Neural cell (in vitro differentiated cells): ENCODE measurements around the gene GET4. TPM values are rescaled to one million over a fixed set of nuclear protein-coding genes. Genes with fewer than 3 reads are reported as not detected.

Experiments
- H2AFZ ChIP-seq: fragments of 200-600, 300-800 bp; sonication (generic), shearing (Covaris generic); 2 replicates; pipeline ENCODE4 v1.6.0; 2014; ENCODE audit warnings: low read depth, mild to moderate bottlenecking, antibody characterized with exemption, low read length, moderate library complexity
- H3F3A ChIP-seq: fragments of 200-600 bp; shearing (Covaris generic); 2 replicates; pipeline ENCODE4 v1.6.1; 2016; ENCODE audit warnings: mild to moderate bottlenecking, moderate library complexity, mixed read lengths, antibody characterized with exemption, low read length; ENCODE audit not compliant: insufficient read depth, poor library complexity, severe bottlenecking
- H3K27ac ChIP-seq: fragments of 200-600, 300-800 bp; sonication (generic), shearing (Covaris generic); 2 replicates; pipeline ENCODE4 v1.5.1; 2014; ENCODE audit warnings: mild to moderate bottlenecking, low read length, moderate library complexity
- H3K27me3 ChIP-seq: fragments of 300-800, 200-600 bp; sonication (generic), shearing (Covaris generic); 2 replicates; pipeline ENCODE4 v1.6.0; 2014; ENCODE audit warnings: mild to moderate bottlenecking, low read depth, low read length, moderate library complexity; ENCODE audit not compliant: insufficient read depth
- H3K36me3 ChIP-seq: fragments of 300-800, 200-600 bp; sonication (generic), shearing (Covaris generic); 2 replicates; pipeline ENCODE4 v1.5.1; 2014; ENCODE audit warnings: mild to moderate bottlenecking, antibody characterized with exemption, low read length, moderate library complexity; ENCODE audit not compliant: insufficient read depth
- H3K4me2 ChIP-seq: fragments of 300-800, 200-600 bp; sonication (generic), shearing (Covaris generic); 2 replicates; pipeline ENCODE4 v1.6.0; 2014; ENCODE audit warnings: mild to moderate bottlenecking, low read length
- H3K4me3 ChIP-seq: fragments of 300-800, 200-600 bp; sonication (generic), shearing (Covaris generic); 2 replicates; pipeline ENCODE4 v1.5.1; 2014; ENCODE audit warnings: mild to moderate bottlenecking, low read length, moderate library complexity
- H3K79me2 ChIP-seq: fragments of 200-600 bp; shearing (Covaris generic); replicated peaks from 2 replicates; pipeline ENCODE4 v1.6.0; 2014; ENCODE audit warnings: mild to moderate bottlenecking, low read length, moderate library complexity; ENCODE audit not compliant: insufficient read depth
- H3K9ac ChIP-seq: fragments of 300-800, 200-600 bp; sonication (generic), shearing (Covaris generic); 2 replicates; pipeline ENCODE4 v1.6.1; 2016; ENCODE audit warnings: mild to moderate bottlenecking, low read length, mixed read lengths
- H3K9me2 ChIP-seq: fragments of 200-600 bp; shearing (Covaris generic); 2 replicates; pipeline ENCODE4 v1.6.1; 2016; ENCODE audit warnings: mild to moderate bottlenecking, low read length, mixed read lengths; ENCODE audit not compliant: insufficient read depth
- H3K9me3 ChIP-seq: fragments of 200-600, 300-800 bp; sonication (generic), shearing (Covaris generic); 2 replicates; pipeline ENCODE4 v1.6.1; 2016; ENCODE audit warnings: mild to moderate bottlenecking, mixed run types, low read length, moderate library complexity, mixed read lengths
- H4K20me1 ChIP-seq: fragments of 200-600 bp; shearing (Covaris generic); 2 replicates; pipeline ENCODE4 v1.6.1; 2016; ENCODE audit warnings: mild to moderate bottlenecking, mixed run types; ENCODE audit not compliant: insufficient read depth
- EP300 ChIP-seq: fragments of 450-650 bp; conservative IDR thresholded peaks from 2 replicates; pipeline ENCODE4 v1.6.1; 2014; ENCODE audit warnings: antibody characterized with exemption, mild to moderate bottlenecking, moderate library complexity; ENCODE audit not compliant: poor library complexity, severe bottlenecking
- EZH2 ChIP-seq: fragments of 200-600, 300-800 bp; shearing (Covaris generic), sonication (generic); IDR thresholded peaks from 2 replicates; pipeline ENCODE4 v1.6.1; 2014; ENCODE audit warnings: antibody characterized with exemption, low read length, borderline replicate concordance, mild to moderate bottlenecking; ENCODE audit not compliant: insufficient read depth, poor library complexity, severe bottlenecking
- MXI1 ChIP-seq: fragments of 450-650 bp; conservative IDR thresholded peaks from 2 replicates; pipeline ENCODE4 v1.6.1; 2014; ENCODE audit warnings: antibody characterized with exemption, mild to moderate bottlenecking; ENCODE audit not compliant: poor library complexity, severe bottlenecking
- POLR2AphosphoS5 ChIP-seq: IDR thresholded peaks from 2 replicates; pipeline ENCODE4 v1.6.1; 2012
- RAD21 ChIP-seq: fragments of 450-650 bp; conservative IDR thresholded peaks from 2 replicates; pipeline ENCODE4 v1.6.1; 2014; ENCODE audit warnings: antibody characterized with exemption, mild to moderate bottlenecking, moderate library complexity
- SMC3 ChIP-seq: fragments of 450-650 bp; conservative IDR thresholded peaks from 2 replicates; pipeline ENCODE4 v1.6.1; 2014; ENCODE audit warnings: antibody characterized with exemption, mild to moderate bottlenecking, moderate library complexity; ENCODE audit not compliant: poor library complexity
- TAF1 ChIP-seq: IDR thresholded peaks from 2 replicates; pipeline ENCODE4 v1.6.1; 2012; ENCODE audit warnings: low read depth
- polyA plus RNA-seq: library from polyadenylated mRNA; depleted of rRNA; stranded (reverse); fragments of >200 nt; gene quantifications from 2 replicates; pipeline ENCODE4 v1.2.3, GENCODE V29; 2014
- TF ChIP-seq, protein P1 (sequence below): IDR thresholded peaks from 2 replicates; pipeline ENCODE4 v1.6.1; 2012; ENCODE audit warnings: borderline replicate concordance
- TF ChIP-seq, protein P2 (sequence below): fragments of 450-650 bp; IDR thresholded peaks from 2 replicates; pipeline ENCODE4 v1.5.1; 2014; ENCODE audit warnings: antibody characterized with exemption, mild to moderate bottlenecking, moderate library complexity; ENCODE audit not compliant: poor library complexity, severe bottlenecking

Gene GET4
- polyA plus RNA-seq, 1 donor from 2014 or later, result 63.8 TPM

DNA sequence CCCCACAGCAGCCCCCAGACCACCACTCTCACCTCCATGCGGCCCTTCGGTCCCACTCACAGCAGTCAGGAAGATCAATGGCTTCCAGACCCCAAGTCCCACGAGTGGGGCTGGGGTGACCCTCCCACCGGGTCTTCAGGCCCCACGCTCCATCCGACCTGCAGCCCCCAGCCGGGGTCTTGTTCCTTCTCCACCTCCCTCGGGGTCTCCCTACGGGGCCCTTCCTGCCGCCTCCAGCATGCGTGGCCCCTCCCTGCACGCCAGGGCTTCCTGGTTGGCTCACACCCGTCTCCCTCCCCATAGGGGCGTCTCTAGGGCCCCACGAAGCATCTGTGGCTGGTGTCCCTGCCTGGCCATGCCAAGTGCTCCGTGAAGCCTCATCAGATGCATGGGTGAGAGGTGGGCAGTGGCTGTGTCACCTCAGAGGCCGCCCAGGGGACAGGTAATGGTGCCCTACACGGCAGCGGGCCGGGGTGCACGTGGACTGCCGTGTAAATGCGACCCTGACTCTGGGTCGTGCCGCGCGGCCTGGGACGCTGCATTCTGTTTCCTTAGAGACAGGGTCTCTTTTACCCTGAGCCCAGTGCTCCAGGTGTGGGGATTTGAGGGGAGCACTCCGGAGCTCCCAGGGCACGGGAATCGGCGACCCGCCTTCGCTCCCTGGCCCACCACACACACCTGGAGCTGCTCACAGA lies 58.3 kb downstream of the GET4 start:
- Histone ChIP-seq H2AFZ (no peak overlapping the region), H3K4me2 (no peak overlapping the region), H3K79me2 (no peaks in the 10 kb centered on the region), H3F3A (no peaks in the 10 kb centered on the region), H3K4me3 (no peak overlapping the region), H3K36me3 (no peaks in the 10 kb centered on the region), H3K27me3 (no peaks in the 10 kb centered on the region), H3K9me2 (no peaks in the 10 kb centered on the region), H3K9ac (no peak overlapping the region), H4K20me1 (no peaks in the 10 kb centered on the region), H3K9me3 (no peaks in the 10 kb centered on the region), H3K27ac (no peak overlapping the region)
- TF ChIP-seq EZH2 (no peak), EP300 (no peak), MXI1 (no peak), RAD21 (no peak), TAF1 (no peak), POLR2AphosphoS5 (no peak), SMC3 (no peak)
- TF ChIP-seq, protein P1, sequence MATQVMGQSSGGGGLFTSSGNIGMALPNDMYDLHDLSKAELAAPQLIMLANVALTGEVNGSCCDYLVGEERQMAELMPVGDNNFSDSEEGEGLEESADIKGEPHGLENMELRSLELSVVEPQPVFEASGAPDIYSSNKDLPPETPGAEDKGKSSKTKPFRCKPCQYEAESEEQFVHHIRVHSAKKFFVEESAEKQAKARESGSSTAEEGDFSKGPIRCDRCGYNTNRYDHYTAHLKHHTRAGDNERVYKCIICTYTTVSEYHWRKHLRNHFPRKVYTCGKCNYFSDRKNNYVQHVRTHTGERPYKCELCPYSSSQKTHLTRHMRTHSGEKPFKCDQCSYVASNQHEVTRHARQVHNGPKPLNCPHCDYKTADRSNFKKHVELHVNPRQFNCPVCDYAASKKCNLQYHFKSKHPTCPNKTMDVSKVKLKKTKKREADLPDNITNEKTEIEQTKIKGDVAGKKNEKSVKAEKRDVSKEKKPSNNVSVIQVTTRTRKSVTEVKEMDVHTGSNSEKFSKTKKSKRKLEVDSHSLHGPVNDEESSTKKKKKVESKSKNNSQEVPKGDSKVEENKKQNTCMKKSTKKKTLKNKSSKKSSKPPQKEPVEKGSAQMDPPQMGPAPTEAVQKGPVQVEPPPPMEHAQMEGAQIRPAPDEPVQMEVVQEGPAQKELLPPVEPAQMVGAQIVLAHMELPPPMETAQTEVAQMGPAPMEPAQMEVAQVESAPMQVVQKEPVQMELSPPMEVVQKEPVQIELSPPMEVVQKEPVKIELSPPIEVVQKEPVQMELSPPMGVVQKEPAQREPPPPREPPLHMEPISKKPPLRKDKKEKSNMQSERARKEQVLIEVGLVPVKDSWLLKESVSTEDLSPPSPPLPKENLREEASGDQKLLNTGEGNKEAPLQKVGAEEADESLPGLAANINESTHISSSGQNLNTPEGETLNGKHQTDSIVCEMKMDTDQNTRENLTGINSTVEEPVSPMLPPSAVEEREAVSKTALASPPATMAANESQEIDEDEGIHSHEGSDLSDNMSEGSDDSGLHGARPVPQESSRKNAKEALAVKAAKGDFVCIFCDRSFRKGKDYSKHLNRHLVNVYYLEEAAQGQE, result no peak
- TF ChIP-seq, protein P2, sequence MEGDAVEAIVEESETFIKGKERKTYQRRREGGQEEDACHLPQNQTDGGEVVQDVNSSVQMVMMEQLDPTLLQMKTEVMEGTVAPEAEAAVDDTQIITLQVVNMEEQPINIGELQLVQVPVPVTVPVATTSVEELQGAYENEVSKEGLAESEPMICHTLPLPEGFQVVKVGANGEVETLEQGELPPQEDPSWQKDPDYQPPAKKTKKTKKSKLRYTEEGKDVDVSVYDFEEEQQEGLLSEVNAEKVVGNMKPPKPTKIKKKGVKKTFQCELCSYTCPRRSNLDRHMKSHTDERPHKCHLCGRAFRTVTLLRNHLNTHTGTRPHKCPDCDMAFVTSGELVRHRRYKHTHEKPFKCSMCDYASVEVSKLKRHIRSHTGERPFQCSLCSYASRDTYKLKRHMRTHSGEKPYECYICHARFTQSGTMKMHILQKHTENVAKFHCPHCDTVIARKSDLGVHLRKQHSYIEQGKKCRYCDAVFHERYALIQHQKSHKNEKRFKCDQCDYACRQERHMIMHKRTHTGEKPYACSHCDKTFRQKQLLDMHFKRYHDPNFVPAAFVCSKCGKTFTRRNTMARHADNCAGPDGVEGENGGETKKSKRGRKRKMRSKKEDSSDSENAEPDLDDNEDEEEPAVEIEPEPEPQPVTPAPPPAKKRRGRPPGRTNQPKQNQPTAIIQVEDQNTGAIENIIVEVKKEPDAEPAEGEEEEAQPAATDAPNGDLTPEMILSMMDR, result no peak

DNA sequence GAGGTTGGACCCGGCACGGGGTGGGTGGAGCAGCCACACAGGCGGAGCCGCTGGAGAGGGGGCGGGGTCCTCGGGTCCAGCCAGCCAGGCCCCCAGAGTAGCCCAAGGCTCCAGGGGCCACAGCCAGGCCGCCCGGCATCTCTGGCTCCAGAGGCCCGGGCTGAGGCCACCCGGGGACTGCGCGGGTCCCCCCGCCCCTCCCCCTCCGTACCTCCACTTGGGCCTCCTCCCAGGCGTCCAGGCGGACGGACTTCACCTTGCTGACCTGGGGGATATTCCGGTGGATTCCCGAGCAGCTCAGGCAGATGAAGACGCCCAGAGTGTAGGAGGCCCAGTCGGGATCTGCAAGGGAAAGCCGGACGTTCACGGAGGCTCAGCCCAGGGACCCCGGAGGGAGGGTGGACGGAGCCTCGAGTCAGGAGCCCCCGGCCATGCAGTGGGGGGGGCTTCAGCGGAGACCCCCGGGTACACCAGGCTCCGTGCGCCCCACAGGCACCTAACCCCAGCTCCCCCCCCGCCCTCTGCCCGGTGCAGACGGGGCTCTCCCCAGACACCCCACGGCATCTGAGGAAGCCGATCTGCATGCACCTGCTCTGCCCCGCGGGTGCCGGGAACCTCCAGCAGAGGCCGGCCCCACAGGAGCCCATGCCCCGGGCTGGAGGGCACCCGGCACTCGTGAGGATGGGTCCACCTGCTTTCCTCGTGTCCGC lies 59.0 kb downstream of the GET4 start:
- Histone ChIP-seq H3K36me3 (no peaks in the 10 kb centered on the region), H3K9me3 (no peaks in the 10 kb centered on the region), H4K20me1 (no peaks in the 10 kb centered on the region), H3F3A (no peaks in the 10 kb centered on the region), H3K4me3 (no peak overlapping the region), H3K27ac (no peak overlapping the region), H3K9me2 (no peaks in the 10 kb centered on the region), H3K9ac (no peak overlapping the region), H2AFZ (no peak overlapping the region), H3K79me2 (no peaks in the 10 kb centered on the region), H3K27me3 (no peaks in the 10 kb centered on the region), H3K4me2 (no peak overlapping the region)
- no peak for TF ChIP-seq POLR2AphosphoS5
- TF ChIP-seq RAD21, result no peak
- TF ChIP-seq, protein P1, result no peak
- TF ChIP-seq EZH2, result no peak
- no peak for TF ChIP-seq EP300
- TF ChIP-seq SMC3, result no peak
- TF ChIP-seq TAF1, result no peak
- no peak for TF ChIP-seq MXI1
- TF ChIP-seq, protein P2, result no peak
